Measurements from ENCODE around the gene POFUT2.

- TF ChIP-seq POLR2A (IDR thresholded peaks at IDR 0.05) (no peak), CTCF (IDR thresholded peaks at IDR 0.05) (no peak)
Measured at GRCh38 chr21:45264912-45265515, 22.7 kb downstream of the POFUT2 start.
